ENCODE results near the gene EIF4E2.

EIF4E2 gene

GRCh38 chr2:232569541-232569940, 19.1 kb downstream of the EIF4E2 start:
- no peak for TF ChIP-seq FOXM1 (IDR thresholded peaks at IDR 0.05; ENCODE audit: borderline replicate concordance, low read depth)
- TF ChIP-seq, protein P1, sequence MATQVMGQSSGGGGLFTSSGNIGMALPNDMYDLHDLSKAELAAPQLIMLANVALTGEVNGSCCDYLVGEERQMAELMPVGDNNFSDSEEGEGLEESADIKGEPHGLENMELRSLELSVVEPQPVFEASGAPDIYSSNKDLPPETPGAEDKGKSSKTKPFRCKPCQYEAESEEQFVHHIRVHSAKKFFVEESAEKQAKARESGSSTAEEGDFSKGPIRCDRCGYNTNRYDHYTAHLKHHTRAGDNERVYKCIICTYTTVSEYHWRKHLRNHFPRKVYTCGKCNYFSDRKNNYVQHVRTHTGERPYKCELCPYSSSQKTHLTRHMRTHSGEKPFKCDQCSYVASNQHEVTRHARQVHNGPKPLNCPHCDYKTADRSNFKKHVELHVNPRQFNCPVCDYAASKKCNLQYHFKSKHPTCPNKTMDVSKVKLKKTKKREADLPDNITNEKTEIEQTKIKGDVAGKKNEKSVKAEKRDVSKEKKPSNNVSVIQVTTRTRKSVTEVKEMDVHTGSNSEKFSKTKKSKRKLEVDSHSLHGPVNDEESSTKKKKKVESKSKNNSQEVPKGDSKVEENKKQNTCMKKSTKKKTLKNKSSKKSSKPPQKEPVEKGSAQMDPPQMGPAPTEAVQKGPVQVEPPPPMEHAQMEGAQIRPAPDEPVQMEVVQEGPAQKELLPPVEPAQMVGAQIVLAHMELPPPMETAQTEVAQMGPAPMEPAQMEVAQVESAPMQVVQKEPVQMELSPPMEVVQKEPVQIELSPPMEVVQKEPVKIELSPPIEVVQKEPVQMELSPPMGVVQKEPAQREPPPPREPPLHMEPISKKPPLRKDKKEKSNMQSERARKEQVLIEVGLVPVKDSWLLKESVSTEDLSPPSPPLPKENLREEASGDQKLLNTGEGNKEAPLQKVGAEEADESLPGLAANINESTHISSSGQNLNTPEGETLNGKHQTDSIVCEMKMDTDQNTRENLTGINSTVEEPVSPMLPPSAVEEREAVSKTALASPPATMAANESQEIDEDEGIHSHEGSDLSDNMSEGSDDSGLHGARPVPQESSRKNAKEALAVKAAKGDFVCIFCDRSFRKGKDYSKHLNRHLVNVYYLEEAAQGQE (IDR thresholded peaks at IDR 0.05; ENCODE audit: low read depth), result no peak
- no peak for TF ChIP-seq TAF1 (IDR thresholded peaks at IDR 0.05; ENCODE audit: low read depth)
- TF ChIP-seq CEBPB (IDR thresholded peaks at IDR 0.05), result no peak
- TF ChIP-seq TCF12 (IDR thresholded peaks at IDR 0.05; ENCODE audit: low read depth), result no peak
- TF ChIP-seq EP300 (IDR thresholded peaks at IDR 0.05; ENCODE audit: borderline replicate concordance), result no peak
- TF ChIP-seq CREB1 (IDR thresholded peaks at IDR 0.05; ENCODE audit: low read depth), result no peak
- TF ChIP-seq NFIC (IDR thresholded peaks at IDR 0.05), result no peak
- no peak for TF ChIP-seq USF1 (IDR thresholded peaks at IDR 0.05)
- no peak for TF ChIP-seq TEAD4 (IDR thresholded peaks at IDR 0.05)
- no peak for TF ChIP-seq YY1 (IDR thresholded peaks at IDR 0.05; ENCODE audit: low read depth)
- no peak for TF ChIP-seq EGR1 (IDR thresholded peaks at IDR 0.05)
- TF ChIP-seq ZBTB7A (IDR thresholded peaks at IDR 0.05; ENCODE audit: low read depth), result no peak
- no peak for TF ChIP-seq MAX (IDR thresholded peaks at IDR 0.05)

DNA sequence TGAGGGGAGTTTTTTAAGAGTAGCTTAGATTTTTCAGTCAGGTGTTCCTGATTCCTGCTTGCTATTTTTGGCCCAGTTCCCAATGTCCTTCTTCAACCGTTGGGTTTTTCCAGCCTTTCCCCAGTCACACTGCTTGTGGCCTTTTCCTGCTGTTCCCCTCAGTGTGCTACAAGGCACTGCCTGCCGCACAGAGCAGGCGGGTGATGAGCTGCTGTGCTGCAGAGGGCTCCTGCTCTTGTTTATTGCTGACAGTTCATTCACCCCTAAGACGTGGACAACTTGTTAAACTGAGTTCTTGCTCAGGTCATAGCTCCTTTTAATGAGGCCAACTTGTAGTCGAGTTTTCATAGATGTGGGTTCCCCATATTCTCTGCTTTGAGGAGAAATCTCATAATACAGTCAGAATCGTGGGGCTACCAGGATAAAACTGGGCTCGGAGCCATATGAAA, 20.6 kb downstream of the EIF4E2 start:
- TF ChIP-seq FOXM1 (IDR thresholded peaks at IDR 0.05; ENCODE audit: borderline replicate concordance, low read depth), result no peak
- TF ChIP-seq CREB1 (IDR thresholded peaks at IDR 0.05; ENCODE audit: low read depth), result no peak
- no peak for TF ChIP-seq EP300 (IDR thresholded peaks at IDR 0.05; ENCODE audit: borderline replicate concordance)
- TF ChIP-seq NFIC (IDR thresholded peaks at IDR 0.05), result no peak
- TF ChIP-seq, protein P1 (IDR thresholded peaks at IDR 0.05; ENCODE audit: low read depth), result no peak
- TF ChIP-seq TEAD4 (IDR thresholded peaks at IDR 0.05), result no peak
- TF ChIP-seq RAD21 (IDR thresholded peaks at IDR 0.05; ENCODE audit: low read depth), result no peak
- no peak for TF ChIP-seq USF1 (IDR thresholded peaks at IDR 0.05)
- no peak for TF ChIP-seq MAX (IDR thresholded peaks at IDR 0.05)
- no peak for TF ChIP-seq TCF12 (IDR thresholded peaks at IDR 0.05; ENCODE audit: low read depth)
- TF ChIP-seq TAF1 (IDR thresholded peaks at IDR 0.05; ENCODE audit: low read depth), result no peak
- no peak for TF ChIP-seq YY1 (IDR thresholded peaks at IDR 0.05; ENCODE audit: low read depth)

DNA sequence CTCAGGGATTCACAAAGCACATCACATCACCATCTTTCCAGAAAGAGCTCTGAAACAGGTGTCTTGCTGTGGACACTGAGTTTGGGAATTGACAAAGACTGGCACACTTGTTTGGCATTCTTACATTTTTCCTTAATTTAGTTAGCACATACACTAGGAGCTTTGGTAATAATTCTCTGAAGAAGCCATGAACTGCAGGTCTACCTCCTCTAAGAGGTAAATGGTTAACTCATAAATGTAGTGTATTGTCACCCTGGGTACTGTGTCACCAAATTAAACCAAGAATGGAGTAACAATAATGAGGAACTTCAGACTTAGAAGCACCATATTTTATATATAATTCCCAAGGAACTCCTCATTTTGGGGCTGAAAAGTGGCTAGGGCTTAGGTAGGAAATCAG, 22.6 kb downstream of the EIF4E2 start:
- TF ChIP-seq FOXM1 (IDR thresholded peaks at IDR 0.05; ENCODE audit: borderline replicate concordance, low read depth) (no peak), CEBPB (IDR thresholded peaks at IDR 0.05) (no peak), TEAD4 (IDR thresholded peaks at IDR 0.05) (no peak), USF1 (IDR thresholded peaks at IDR 0.05) (no peak), ZBTB7A (IDR thresholded peaks at IDR 0.05; ENCODE audit: low read depth) (no peak), YY1 (IDR thresholded peaks at IDR 0.05; ENCODE audit: low read depth) (no peak), EP300 (IDR thresholded peaks at IDR 0.05; ENCODE audit: borderline replicate concordance) (no peak), TAF1 (IDR thresholded peaks at IDR 0.05; ENCODE audit: low read depth) (no peak), EGR1 (IDR thresholded peaks at IDR 0.05) (no peak), TCF12 (IDR thresholded peaks at IDR 0.05; ENCODE audit: low read depth) (no peak), NFIC (IDR thresholded peaks at IDR 0.05) (no peak), RAD21 (IDR thresholded peaks at IDR 0.05; ENCODE audit: low read depth) (no peak), CREB1 (IDR thresholded peaks at IDR 0.05; ENCODE audit: low read depth) (no peak)
- TF ChIP-seq, protein P1 (IDR thresholded peaks at IDR 0.05; ENCODE audit: low read depth), result no peak

Data from Ishikawa (cell line).